Measurements from ENCODE around the gene PTS.

DNA sequence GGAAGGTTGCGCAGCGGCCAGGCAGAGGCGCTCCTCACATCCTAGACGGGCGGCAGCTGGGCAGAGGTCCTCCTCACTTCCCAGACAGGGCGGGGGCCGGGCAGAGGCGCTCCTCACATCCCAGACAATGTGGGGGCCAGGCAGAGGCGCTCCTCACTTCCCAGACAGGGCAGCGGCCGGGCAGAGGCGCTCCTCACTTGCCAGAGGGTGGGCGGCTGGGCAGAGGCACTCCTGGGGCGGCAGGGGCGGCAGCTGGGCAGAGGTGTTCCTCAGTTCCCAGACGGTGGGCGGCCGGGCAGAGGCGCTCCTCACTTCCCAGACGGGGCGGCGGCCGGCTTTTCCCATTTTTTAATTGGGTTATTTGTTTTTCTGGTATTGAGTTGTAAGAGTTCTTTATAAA, 20.2 kb upstream of the PTS start:
- TF ChIP-seq POLR2A (IDR thresholded peaks at IDR 0.05) (no peak), EP300 (IDR thresholded peaks at IDR 0.05) (no peak), POLR2AphosphoS5 (IDR thresholded peaks at IDR 0.05) (no peak)
- TF ChIP-seq, protein P1, sequence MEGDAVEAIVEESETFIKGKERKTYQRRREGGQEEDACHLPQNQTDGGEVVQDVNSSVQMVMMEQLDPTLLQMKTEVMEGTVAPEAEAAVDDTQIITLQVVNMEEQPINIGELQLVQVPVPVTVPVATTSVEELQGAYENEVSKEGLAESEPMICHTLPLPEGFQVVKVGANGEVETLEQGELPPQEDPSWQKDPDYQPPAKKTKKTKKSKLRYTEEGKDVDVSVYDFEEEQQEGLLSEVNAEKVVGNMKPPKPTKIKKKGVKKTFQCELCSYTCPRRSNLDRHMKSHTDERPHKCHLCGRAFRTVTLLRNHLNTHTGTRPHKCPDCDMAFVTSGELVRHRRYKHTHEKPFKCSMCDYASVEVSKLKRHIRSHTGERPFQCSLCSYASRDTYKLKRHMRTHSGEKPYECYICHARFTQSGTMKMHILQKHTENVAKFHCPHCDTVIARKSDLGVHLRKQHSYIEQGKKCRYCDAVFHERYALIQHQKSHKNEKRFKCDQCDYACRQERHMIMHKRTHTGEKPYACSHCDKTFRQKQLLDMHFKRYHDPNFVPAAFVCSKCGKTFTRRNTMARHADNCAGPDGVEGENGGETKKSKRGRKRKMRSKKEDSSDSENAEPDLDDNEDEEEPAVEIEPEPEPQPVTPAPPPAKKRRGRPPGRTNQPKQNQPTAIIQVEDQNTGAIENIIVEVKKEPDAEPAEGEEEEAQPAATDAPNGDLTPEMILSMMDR (IDR thresholded peaks at IDR 0.05), result no peak

Data from upper lobe of left lung (tissue), 4 donors.